GM18526 (cell line): ENCODE measurements around the gene SLC35E3.

Experiments
- POLR2A ChIP-seq: IDR thresholded peaks from 3 replicates; pipeline ENCODE4 v1.6.1; 2011; ENCODE audit not compliant: insufficient read length; ENCODE audit errors: extremely low read depth

Gene SLC35E3

DNA sequence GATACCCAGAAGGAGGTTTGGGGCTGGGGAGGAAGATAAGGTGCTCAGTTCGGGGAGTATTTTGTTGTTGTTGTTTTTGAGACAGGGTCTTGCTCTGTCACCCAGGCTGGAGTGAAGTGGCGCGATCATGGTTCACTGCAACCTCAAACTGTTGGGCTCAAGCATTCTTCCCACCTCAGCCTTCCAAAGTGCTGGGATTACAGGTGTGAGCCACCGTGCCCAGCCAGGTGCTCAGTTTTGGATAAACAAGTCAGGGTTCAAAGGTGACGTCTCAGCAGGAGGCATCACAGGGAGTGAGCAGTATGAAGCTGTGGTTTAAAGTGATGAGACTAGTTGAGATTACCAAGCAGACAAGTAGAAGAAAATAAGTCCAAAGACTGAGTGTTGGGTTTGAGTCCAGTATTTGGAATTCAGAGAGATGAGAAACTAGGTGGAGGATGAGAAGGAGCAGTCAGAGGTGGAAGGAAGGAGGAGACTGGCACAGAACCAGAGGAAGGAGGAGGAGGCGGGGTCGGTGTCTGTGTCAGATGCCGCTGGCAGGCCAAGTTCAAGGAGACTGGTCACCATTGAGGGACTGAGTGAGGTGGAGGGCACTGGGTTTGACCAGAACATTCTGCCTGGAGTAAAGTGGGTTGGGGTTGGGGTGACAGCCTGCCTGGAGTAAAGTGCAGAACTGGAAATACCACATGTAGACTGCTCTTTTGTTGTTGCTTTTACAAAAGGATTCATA, 16.1 kb downstream of the SLC35E3 start:
- TF ChIP-seq POLR2A: no peak

DNA sequence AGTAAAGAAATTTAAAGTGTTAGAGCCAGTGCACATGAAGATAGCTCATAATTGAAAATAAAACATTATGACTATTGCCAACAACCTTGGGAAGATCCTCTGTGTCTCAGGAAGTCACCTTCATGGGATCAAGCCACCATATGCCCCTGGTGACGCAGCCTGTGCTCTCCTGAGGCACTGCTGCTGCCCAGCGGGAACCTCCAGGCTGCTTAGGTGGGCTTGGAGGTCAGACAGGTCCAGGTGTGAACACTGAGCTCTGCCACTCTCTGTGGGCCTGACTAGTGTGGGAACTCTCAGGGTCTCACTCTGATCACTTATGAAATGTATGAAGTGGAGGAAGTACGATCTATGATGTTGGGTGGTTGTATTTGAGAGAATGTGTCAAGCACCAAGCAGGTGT, 16.7 kb downstream of the SLC35E3 start:
- no peak for TF ChIP-seq POLR2A

DNA sequence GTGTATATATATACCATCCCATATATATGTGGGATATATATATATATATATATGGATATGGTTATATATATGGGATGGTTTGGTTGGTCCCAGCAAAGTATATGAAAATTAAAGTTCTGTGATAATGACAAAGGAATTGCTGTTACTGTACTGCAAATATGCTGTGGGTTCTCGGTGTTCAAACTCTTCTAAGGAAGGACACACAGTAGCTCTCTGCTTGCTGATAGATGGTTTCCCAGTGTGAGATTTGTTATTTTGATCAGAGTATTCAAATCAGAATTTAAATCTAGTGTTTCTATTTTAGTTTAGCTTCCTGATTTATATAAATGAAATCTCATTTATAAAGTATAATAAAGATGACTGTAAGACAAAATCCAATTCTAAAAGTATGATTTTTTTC, 19.7 kb downstream of the SLC35E3 start:
- no peak for TF ChIP-seq POLR2A

DNA sequence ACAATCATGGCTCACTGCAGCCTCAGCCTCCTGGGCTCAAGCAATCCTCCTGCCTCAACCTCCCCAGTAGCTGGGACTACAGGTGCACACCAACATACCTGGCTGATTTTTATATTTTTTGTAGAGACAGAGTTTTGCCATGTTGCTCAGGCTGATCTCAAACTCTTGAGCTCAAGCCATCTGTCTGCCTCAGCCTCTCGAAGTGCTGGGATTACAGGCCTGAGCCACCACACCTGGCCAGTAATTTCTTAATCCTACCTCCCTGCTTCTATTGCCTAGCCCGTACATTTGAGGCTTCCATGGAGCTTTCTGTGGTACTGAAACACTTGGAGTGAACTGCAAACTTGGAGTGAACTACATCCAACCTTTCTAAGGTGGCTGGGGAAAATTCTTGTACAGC, 20.7 kb downstream of the SLC35E3 start:
- no peak for TF ChIP-seq POLR2A

DNA sequence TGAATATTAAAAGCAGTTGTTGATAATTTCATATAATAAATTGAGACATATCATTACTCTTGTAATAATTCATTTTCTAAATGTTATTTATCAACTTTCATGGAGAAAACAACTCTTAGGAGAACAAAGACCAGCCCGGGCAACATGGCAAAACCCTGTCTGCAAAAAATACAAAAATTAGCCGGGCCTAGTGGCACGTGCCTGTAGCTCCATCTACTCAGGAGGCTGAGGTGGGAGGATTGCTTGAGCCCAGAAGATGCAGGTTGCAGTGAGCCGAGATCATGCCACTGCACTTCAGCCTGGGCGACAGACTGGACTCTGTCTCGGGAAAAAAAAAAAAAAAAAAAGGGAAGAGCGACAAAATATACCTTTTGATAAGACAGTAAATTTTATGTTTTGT, 21.2 kb downstream of the SLC35E3 start:
- TF ChIP-seq POLR2A: no peak

DNA sequence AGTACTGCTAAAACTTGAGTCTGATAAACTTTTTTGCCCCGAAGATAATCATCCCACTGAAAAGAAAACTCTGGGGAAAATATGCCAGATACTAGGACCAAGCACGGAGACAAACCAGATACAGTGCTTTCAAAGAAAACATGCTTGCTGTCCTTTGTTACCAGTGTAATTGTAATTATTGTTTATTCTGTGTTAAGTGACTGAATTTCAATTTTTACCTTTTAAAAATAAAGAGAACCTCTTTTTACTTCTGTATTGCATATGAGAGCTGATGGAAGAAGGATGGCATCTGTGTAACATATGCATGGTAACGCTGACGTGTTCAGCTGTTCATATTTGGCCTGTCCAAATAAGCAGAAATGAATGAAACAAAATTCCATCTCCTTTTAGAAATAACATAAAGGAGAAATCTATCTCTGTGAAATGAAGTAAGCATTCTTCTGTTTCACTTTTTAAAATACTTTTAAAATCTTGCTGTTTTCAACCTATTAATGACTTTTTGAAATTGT, 22.5 kb downstream of the SLC35E3 start:
- no peak for TF ChIP-seq POLR2A

DNA sequence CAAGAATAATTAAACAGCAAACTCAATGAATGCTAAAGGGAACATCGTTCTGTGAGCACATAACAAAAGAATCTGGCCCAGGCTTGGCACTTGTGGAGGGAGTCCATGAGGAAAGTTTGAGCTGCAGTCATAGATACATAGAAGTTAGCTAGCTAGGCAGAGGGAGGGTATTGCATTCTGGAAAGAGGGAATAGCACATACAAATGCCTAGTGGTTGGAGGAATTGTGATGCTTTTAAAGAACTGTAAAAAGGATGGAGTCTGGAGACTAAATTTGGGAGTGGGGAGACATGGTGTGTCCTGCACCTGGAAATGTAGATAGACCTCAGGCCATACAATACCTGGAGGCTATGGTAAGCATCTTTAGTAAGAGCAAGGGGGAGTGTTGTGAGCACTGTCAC, 24.0 kb downstream of the SLC35E3 start:
- TF ChIP-seq POLR2A: no peak

DNA sequence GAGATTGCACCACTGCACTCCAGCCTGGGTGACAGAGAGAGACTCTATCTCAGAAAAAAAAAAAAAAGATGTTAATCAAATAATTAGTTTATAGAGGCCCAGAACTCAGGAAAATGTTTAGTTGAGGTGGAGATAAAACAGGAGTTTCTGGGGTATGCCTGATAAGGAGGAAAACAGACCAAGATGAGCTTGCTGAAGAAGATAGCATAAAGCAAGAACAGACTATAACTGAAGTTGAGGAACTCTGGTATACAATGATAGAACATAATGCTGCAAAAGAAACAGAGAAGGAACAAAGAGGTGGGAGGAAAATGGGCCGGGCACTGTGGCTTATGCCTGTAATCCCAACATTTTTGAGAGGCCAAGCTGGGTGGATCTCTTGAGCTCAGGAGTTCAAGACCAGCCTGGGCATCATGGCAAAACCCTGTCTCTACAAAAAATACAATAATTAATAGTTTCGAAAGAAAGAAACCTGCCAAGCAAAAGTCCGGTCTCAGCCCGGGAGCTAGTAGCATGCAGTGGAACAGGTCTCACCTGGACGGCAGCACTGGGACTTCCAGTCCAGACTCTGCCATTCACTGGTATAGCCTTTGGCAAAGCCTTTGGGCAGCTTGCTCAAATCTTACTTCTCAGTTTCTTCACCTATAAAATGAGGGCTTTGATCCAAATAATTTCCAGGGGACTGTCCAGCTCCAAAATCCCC, 25.4 kb downstream of the SLC35E3 start:
- no peak for TF ChIP-seq POLR2A

DNA sequence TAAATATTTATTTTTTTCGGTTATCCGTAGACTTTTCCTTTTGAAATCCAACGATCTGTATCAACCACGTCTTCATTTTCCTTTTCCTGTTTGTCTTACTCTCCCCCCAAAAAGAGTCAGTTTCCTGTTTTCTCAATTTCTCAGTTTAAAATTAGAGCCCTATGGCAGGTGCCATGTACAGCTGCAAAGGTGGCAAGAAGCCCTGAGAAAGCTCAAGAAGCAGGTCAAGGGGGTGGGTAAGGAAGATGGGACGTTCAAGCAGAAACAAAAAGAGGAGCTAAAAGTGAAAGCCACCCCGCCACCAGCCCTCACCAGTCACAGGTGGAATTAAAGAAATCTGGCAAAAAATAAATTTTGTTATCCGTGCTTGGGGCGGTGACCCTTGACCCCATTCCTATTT, 26.7 kb downstream of the SLC35E3 start:
- TF ChIP-seq POLR2A: no peak

DNA sequence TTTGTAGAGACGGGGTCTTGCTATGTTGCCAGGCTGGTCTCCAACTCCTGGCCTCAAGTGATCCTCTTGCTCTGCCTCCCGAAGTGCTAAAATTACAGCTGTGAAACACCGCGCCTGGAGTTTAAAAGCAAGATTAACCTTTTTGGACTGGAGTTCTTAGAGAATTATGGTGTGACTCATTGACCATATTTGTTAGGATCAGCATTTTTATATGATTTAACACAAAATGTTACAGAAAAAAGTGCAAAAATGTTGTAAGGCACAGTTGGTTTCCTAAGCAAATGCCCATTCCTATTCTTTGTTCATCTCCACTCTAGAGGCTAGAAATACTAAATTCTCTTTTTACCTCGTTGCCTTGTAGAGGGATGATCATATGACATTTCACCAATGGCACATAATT, 27.6 kb downstream of the SLC35E3 start:
- no peak for TF ChIP-seq POLR2A

DNA sequence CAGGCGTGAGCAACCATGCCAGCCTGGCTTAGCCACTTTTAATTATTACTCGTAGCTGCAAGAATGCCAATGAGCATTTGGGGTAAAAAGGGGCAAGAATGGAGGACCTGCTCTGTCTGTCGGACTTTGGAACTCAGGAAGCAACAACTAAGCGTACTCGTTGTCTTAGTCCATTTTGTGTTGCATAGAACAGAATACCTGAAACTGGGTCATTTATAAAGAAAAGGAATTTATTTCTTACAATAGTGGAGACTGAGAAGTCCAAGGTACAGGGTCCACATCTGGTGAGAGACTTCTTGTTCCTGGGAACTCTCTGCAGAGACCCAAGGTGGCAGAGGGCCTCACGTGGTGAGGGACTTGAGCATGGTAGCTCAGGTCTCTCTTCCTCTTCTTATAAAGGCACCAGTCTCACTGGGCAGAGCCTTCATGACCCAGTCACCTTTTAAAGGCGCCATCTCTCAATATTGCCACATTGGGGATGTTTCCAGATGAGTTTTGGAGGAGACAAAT, 29.2 kb downstream of the SLC35E3 start:
- TF ChIP-seq POLR2A: no peak

DNA sequence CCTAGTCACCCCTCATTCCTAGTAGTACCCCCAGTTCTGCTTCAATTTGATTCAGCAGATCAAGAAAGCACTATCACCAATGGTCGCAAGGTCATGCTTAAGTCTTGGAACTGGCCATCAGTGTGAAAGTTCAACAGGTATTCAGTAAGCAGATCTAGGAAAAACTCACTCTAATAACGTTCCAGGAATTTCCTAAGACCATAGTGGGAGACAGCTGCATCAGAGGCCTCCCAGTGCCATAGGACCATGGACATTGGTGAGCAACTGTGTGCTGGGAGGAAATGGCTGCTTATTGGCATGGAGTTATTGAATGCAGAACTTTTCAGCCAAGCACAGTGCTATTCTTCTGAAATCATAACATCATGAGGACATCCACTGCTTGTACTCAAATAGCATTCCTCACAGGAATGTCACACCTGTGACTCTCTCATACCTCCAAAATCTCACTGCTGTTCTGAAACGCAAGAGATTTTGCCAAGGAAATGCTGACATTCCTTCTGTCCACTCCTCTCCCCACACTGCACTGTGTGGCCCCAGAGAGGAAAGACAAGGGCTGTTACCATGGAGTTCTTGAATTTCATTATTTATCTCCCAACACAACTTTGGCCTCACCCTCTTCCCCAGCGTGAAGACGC, 31.1 kb downstream of the SLC35E3 start:
- no peak for TF ChIP-seq POLR2A

DNA sequence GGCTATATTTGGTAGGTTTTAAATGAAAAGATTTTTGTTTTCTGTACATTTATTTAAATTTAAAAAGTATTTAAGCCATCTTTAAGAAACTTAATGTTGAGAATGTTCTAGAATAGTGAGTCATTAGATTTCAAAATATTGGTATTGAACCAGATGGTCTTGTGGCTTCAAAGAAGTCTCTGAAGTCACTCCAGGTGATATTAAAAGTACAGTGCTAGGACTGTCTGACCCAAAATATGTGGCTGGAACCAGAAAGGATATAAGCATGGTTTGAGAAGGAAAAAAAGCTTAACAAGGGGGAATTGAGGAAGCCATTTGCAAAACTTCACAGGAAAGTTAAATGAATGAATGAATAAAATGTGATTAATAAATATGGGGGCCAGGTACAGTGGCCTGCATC, 33.3 kb downstream of the SLC35E3 start:
- no peak for TF ChIP-seq POLR2A

DNA sequence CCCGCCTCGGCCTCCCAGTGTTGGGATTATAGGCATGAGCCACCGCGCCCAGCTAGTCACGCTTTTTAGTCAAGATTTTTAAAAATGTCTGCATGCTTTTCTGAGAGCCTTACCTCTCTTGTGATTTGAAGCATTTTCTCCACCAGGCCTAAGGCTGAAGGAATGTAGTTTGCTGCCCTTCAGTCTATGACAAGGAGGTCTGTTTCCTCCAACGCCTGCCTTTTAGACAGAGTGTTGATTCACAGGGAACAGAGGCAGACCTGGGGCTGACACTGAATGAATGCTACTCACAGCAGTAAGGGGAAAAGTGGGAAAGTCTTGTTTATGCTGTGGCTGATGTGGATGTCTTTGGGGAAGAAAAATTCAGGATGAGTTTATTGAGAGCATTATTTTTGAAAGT, 34.8 kb downstream of the SLC35E3 start:
- no peak for TF ChIP-seq POLR2A

DNA sequence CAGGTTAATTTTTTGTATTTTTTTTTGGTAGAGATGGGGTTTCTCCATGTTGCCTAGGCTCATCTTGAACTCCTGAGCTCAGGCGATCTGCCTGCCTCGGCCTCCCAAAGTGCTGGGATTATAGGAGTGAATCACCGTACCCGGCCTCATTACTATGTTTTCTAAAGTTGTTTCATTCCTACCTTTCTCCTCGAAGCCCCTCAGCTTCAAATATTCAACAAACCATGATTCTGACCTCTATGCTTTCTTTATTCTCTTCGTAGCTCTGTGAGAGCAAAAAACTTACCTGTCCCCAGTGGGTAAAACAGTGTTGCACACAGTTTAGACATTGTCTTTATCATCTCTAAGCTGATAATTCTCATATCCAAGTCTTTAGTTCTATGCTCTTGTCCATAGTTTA, 35.8 kb downstream of the SLC35E3 start:
- TF ChIP-seq POLR2A: no peak

DNA sequence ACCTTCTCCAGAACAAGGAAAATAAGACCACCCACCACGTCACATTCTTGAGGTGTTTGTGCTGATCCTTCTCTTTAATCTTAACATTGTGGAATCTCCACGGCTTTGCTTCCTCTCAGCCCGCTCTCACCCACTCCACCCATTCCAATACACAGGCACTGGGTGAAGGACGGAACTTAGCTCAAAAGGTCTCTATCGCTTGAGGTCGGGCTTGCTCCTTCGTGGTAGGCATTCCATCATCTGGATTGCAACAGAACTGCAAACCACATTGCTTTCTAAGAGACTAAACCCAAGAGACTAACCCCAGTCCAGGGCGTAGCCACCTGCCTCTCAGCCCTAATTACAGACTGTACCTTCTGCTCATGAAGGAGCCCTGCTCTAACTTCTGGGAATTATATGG, 38.0 kb downstream of the SLC35E3 start:
- TF ChIP-seq POLR2A: no peak
